ENCODE results near the gene AUTS2.
"Not testable (repeated sequence)": the region's sequence is repeated elsewhere in the genome, so short reads cannot be mapped to it uniquely, and the experiment has no call there.

AUTS2 gene

GRCh38 chr7:70233776-70234175 is 635.5 kb downstream of the AUTS2 start:
- DNase-seq, result no peak

DNA sequence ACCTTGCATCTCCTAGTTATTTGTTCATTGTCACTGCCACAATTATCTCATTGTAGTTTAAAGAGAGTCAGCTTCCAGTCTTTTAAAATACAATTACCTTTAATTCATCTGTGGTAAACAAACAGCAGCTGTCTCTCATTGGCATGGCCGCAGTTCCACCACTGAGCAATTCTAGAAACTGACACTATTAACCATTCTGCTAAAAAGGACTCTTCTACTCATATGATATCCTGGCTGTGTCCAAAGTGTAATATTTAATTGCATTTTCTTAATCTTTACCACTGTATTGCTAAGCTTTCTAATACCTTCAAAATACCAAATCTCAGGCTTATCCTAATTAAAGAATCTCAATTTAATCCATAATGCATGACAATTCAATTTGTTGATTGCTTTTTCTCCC is 639.0 kb downstream of the AUTS2 start:
- DNase-seq, result no peak

DNA sequence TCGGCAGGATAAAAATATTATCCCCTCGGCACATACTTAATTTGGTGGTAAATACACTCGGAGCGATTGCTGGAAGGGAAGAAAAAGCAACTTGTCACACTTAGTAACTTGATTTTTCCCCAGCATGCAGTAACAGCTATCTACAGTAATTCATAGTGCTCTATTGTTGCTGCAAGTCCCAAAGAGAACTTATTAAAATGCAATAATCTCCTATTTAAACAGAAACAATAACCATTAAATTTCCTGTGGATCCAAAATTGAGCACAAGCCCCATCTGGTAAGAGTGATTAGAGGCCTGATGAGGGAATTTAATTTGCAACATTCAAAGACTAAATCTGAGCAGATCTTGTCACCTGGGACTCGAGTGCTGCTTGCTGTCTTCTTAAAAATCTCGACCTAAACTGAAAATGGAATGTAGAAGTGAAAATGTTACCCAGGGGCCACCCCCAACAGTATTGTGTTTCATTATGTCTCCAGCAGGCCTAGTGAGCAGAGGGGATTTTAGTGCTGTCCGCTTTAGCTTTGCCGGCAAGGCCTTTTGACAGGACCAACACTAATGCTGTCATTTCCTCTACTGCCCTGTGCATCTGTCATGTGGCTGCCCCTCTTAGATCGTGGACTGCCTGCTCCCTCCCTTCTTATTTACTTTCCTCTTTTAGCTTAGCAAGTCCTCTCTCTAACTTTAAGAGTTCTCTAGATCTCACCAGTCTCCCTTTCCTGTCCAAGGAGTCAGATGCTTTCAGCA is 639.7 kb downstream of the AUTS2 start:
- DNase-seq, result no peak

- DNase-seq, result no peak
Observed at GRCh38 chr7:70239918-70240317, 641.6 kb downstream of the AUTS2 start.

DNA sequence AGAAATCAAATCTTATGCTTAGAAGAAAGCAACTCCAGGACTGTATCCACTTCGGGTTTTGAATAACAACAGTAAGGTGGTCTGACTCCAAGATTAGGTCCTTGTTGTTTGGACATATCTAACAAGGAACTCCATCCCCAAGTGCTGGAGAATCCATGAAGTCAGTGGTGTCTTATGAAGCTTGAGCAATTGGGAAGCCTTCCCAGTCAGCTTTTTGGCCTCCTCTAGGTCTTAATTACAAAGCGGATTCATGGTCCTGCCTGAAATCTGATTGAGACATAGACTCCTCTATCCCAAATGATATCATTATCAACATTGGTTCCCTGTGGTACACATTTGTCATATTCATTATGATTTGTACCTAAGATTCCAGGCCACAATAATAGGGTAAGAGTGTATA is 642.6 kb downstream of the AUTS2 start:
- no peak for DNase-seq

DNA sequence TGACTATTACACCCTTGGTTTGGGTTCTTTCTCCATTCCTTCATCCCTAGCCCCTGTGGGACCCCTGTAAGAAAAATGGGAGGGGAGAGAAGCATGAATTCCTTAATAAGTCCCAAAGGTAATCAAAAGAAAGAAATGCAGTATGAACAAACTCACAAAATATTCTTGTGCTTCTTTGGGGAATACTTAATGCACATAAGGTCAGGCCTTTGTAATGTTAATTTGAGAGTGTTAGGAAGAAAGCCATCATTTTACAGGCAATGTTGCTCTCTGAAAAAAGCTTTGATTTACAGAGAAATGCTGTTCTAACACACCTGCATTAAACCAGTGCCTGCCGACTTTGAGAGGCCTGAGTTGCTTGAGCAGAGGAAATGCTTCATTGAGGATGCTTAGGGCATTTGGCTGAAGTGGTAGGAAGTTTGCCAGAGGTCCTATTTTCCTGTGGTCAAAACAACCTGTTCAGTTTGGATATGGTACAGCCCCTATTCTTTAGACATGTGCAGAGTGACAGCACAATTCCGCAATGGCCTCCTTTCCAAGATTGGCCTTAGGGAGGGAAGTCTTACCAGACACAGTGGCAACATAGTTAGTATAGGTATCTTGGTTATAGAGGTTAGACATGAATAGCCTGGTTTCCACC is 643.4 kb downstream of the AUTS2 start:
- DNase-seq, result no peak

DNA sequence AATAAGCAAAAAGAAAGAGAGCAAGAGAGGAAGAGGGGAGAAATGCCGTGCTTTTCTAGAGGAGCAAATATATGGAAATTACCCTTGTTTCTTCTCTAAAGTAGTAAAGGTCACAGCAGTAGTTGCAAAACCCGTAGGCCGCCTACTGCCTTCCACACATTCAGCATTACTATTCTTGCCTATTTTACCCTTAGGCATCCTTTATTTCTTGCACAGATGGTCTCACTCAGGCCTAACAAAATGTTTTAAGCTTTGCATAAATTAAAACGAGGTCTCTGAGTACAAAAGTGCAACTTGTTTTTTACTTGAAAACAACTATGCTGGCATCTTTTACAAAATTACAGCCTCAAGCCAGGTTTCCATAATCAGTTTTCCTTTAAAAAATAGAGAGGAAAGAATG is 644.6 kb downstream of the AUTS2 start:
- no peak for DNase-seq

DNA sequence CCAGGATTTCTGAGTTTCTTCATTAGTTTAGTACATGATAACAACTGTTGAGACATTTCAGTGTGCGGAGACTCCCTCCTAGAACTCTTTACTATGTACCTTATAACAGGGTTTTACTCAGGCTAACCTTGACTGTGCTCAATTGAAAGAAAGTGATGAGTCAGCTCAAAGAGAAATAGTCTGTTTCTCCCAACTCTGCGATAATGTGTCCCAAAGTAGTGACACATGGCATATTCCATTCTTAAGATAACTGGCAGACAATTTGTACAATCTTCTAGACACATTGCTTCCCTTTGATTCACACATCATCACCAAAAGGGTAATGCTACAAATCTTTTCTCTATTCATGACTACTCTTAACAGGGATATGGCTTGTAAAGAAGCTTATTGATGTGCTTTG is 645.2 kb downstream of the AUTS2 start:
- DNase-seq, result no peak

DNA sequence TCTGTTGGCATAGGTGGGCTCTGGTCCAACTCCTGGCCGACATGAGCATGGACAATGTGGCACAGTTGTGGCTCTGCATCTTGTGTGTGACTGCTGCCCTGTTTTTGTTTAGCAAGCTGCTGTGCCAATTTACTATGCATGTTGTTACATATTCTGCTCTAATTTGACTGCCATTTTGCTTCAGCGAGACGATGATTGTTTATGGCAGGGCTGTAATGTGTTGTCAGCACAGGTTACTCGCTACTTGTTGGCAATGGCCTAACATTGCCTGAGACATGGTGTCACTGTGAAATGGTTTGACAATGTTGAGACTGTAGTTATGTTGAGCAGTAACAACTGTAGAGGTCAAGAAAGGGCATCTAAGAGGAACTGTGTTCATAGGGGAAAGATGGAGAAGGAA is 659.6 kb downstream of the AUTS2 start:
- no peak for DNase-seq

- DNase-seq, result no peak
Observed at GRCh38 chr7:70259502-70259901, 661.2 kb downstream of the AUTS2 start.

DNA sequence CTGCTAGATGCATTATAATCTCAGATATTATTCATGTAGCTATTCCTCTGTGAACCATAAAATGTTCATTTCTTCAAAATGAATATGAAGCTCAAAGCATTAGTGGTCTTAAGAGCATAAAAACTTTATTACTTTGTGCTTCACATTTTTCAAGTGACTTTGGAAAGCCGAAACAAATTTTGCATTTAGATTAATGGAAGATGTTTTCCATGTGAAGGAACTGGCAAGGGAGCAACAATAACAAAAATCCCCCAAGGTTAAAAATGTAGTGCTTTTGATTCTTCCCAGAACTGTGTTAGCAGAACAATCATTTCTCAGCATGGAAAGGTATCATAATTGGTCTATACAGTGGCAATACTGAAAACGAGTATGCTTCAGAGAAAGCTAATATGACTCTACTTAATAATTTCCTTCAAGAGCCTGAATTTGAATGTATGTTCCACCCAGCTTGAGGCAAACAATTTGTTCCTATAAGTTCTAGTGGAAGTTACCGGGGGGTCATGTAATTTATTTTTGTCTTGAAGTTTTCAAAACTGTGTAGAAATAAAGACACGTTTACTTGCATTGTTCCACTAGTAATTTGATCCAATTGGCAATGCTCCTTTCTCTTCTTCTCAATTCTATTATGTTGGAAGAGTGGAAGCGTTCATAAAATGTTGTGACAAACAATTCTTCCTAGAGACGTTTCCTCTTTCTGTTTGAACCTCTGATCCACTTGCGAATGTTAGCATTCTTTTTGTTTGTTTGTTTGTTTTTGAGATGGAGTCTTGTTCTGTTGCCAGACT is 665.4 kb downstream of the AUTS2 start:
- no peak for DNase-seq

- DNase-seq, result no peak
Observed at GRCh38 chr7:70266186-70266585, 667.9 kb downstream of the AUTS2 start.

DNA sequence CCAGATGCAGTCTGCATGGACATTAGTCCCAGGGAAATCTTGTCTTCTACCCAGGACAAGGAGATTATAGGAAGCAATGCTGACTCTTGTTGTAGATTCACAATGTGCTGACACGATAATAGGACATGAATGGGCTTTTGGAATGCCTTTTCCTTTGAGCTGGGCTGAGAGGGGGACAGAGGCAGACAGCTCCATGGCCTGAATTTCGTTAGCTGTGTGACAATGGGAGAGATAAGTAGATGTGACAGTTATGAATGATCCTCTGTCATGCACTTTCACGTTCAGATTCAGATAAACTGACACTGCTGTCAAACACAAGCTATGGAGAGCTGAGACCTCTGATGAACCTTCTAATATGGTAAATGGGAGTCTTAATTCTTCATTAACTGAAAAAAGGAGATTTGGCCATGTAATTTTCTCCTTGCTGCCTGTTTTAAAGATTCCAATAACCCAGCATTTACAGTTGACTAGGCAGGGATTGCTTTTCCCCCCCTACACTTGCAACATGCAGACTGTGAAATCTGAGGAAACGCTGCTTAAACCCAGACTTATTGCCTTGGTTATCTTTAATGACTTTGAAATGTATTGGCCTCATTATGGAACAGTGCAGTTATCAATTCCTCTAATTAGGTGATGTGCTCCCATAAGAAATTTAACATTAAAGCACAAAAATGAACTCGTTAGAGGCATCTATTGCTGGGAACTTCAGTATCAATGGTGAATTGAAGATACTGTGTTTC is 669.3 kb downstream of the AUTS2 start:
- no peak for DNase-seq

- DNase-seq, result no peak
Observed at GRCh38 chr7:70268179-70268578, 669.9 kb downstream of the AUTS2 start.

DNA sequence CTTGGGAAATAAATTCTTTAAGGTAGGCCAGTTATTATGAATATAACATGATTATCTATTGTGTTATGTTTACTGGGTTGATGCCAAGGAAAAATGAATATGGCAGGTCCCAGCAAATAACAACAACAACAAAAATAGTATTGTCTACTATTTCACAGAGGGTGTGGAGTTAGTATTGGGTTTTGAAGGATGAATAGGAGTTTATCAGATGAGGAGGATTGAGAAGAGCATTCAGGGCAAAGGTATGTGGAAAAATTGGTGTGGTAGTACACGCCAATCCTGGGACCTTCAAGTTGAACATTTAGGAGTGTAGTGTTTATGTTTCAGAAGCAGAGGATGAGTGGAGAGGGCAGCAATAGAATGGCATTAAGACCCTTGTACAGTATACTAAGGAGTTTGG is 671.9 kb downstream of the AUTS2 start:
- no peak for DNase-seq

DNA sequence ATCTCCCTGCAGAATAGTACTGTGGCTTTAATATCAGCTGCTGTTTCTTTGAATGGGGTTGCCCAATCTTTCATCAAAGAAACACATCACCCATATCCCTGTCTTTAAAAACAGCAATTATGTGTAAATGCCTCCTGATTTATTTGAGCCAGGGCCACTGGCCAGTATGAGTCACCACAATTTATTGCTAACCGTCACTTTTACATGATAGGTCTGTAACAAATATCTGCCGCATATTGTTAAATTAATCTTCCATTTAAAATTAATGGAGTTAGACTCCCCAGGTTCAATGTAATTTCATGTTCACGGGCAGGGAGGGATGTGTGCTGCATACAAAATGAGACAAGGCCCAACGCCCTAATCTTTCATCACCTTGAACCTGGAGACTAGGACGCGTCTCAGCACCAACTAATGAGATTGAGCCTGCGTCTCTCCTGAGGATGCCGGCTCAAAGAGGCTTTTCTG is 673.4 kb downstream of the AUTS2 start:
- DNase-seq, result no peak

GRCh38 chr7:70275570-70275969 is 677.3 kb downstream of the AUTS2 start:
- DNase-seq, result not testable (repeated sequence)

DNA sequence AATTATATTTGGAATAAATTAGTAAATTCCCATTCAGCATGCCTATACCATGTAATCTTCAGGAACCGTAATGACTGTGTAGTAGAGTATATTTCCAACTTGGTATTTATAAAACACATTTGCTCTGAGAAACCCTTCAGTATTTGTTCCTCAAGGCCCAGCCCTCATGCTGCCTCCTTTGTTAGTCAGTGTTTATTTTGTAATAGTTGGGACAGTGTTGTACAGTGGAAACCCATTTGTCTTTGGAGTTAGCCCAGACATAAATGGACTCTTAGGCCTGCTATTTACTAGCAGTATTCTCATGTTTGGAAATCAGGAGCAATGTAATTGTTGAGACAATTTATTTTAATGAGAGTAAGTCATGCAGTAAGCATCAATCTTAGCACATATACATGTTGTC is 686.9 kb downstream of the AUTS2 start:
- DNase-seq, result no peak

DNA sequence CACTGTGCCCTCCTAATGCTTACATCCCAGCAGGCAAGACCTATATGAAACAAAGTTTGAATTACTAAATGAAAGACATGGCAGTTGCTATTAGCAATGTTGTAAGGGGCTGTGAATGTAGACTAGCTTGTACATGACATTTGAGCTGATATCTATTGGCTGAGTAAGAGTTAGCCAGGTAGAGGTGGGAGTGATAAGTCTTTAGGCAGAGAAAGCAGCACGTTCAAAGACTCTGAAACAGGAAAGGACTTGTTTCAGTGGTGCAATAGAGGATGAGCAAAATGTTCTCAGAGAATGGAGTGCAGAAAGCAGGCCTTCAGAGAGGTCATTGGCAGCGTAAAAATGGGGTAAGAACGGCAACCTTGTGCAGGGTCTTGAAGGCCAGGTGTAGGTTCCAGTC is 687.6 kb downstream of the AUTS2 start:
- no peak for DNase-seq

DNA sequence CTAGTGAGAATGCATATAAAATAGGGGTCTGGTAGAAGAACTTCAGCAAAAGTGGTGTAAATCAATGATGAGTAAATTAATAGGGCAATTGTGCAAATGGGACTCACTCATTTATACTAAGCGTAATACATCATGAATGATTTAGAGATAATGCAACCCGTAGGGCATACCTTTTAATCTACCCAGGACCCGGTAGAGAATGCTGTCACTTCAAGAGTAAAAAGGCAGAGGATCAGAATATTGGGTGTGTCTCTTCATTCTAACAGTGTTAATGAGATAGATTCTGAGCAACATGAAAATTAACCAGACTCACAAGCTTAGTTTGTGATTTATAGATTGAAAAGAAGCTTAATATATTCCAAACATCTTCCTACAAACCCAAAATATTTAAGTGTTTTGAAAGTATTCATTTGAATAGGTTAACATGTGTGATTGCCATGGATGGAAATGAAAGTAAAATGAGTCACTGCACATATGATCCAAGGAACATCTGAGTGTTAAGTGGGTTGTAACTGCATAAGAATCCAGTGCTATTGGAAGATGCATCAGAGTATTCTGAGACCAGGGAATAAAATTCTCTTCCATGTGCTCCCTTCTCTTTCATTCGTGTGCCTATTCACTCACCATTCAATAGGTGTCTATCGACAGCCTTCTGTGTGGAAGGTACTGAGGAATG is 690.6 kb downstream of the AUTS2 start:
- DNase-seq, result no peak

- DNase-seq, result no peak
Observed at GRCh38 chr7:70292716-70293115, 694.4 kb downstream of the AUTS2 start.

DNA sequence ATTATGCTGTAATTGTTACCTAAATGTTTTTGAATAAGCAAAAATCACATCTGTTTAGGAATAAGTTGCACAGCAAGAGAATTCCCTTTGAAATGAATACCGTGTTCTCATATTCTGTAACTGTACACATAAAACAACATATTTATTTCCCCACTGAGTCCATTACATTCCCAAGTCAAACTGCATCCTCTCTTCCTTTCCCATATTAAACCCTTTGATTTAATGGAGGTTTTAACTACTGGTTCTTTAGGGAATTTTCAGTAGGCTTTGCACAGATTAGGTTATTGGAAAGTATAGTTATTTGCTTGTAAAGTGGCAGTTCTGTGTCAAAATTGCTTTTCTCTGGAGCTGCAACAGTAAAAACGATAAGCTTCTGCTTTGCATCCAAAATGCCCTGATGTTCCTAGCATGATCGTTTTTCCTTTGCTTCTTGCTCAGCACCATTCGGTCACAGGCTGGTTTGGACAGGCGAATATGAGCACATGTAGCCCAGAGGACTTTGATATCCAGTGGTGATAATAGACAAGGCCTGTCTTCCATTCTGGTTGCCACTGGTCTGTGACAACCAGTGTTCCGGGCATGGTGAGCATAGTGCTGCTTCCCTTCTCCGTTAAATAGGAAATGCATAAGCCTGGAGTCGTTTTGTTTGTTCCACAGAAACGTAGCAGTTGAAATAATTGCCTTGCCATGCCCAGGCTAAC is 696.1 kb downstream of the AUTS2 start:
- no peak for DNase-seq
